Measurements from ENCODE around the gene MTMR12. TPM values are rescaled to one million over a fixed set of nuclear protein-coding genes. Genes with fewer than 3 reads are reported as not detected.

MTMR12 gene
- total and polyA plus RNA-seq, 2 donors (not counting 1 experiment from before 2014, with no cell fraction given): 9.6 to 29.2 TPM

DNA sequence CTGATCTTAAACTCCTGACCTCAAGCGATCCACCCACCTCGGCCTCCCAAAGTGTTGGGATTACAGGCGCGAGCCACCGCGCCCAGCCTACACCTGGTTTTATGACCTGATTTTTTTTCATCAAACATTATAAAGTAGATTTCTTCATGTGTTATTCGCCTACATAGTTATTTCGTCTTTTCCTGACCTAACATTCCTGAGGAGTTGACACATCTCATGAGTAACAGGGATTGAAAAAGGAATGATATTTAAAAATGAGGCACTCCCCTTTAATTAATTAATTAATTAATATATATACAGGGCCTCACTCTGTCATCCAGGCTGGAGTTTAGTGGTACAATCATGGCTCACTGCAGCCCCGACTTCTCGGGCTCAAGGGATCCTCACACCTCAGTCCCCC lies 20.2 kb upstream of the MTMR12 start:
- TF ChIP-seq, protein P1, sequence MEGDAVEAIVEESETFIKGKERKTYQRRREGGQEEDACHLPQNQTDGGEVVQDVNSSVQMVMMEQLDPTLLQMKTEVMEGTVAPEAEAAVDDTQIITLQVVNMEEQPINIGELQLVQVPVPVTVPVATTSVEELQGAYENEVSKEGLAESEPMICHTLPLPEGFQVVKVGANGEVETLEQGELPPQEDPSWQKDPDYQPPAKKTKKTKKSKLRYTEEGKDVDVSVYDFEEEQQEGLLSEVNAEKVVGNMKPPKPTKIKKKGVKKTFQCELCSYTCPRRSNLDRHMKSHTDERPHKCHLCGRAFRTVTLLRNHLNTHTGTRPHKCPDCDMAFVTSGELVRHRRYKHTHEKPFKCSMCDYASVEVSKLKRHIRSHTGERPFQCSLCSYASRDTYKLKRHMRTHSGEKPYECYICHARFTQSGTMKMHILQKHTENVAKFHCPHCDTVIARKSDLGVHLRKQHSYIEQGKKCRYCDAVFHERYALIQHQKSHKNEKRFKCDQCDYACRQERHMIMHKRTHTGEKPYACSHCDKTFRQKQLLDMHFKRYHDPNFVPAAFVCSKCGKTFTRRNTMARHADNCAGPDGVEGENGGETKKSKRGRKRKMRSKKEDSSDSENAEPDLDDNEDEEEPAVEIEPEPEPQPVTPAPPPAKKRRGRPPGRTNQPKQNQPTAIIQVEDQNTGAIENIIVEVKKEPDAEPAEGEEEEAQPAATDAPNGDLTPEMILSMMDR (IDR thresholded peaks at IDR 0.05): no peak
- TF ChIP-seq EZH2 (IDR thresholded peaks at IDR 0.05; ENCODE audit: borderline replicate concordance, insufficient read depth, low read depth, low read length, poor library complexity, severe bottlenecking): no peak
- DNase-seq (no peak), ATAC-seq (ENCODE audit: low read depth) (no peak)
- H3K4me3 ChIP-seq (ENCODE audit: control extremely low read depth in 1 of 5, extremely low read depth in 1 of 5, insufficient read depth in 1 of 5, low read depth in 2 of 5, low read length in 4 of 5): no peak overlapping the region
- no peak overlapping the region for H3K9ac ChIP-seq (ENCODE audit: low read length)
- no peak overlapping the region for H3K4me2 ChIP-seq (replicated peaks; ENCODE audit: low read depth, low read length, poor library complexity, severe bottlenecking)
- H3K27me3 Mint-ChIP-seq: no peaks in the 10 kb centered on the region
- no peaks in the 10 kb centered on the region for H3K79me2 ChIP-seq (ENCODE audit: control insufficient read depth, insufficient read depth, low read length)
- peaks cover under 1% of the 10 kb centered on the region for H3K9me3 Mint-ChIP-seq (ENCODE audit: insufficient read depth)
- H2AFZ ChIP-seq (ENCODE audit: insufficient read depth, low read depth, low read length, poor library complexity, severe bottlenecking): no peak overlapping the region
- no peaks in the 10 kb centered on the region for H4K20me1 ChIP-seq (ENCODE audit: control insufficient read depth, insufficient read depth, low read length, poor library complexity, severe bottlenecking)
- ChIA-PET POLR2A (no interaction called here), CTCF (no interaction called here)
- H3K36me3 ChIP-seq (replicated peaks in 1 of 2; ENCODE audit: control extremely low read depth in 1 of 2, control insufficient read depth in 1 of 2, extremely low read depth in 1 of 2, insufficient read depth in 2 of 2, low read length in 1 of 2): no peaks in the 10 kb centered on the region
- intact Hi-C loops (cut with micrococcal nuclease): no loop called here
- no peak overlapping the region for H3K4me3 Mint-ChIP-seq
- H3K4me1 ChIP-seq (ENCODE audit: control insufficient read depth in 2 of 2, insufficient read depth in 2 of 2, low read length in 2 of 2): no peaks in the 10 kb centered on the region
- H3K27ac ChIP-seq (ENCODE audit: low read length in 2 of 2): no peak overlapping the region
- no peaks in the 10 kb centered on the region for H3K27me3 ChIP-seq (replicated peaks in 1 of 4; ENCODE audit: control extremely low read depth in 1 of 4, control insufficient read depth in 3 of 4, insufficient read depth in 4 of 4, low read length in 3 of 4)
- peaks cover 2% of the 10 kb centered on the region for H3K4me1 Mint-ChIP-seq
- WGBS (ENCODE audit: insufficient coverage): 96% methylated on average over 5 of the region's 10 CpGs
- H3K27ac Mint-ChIP-seq: no peak overlapping the region
- H3K9me3 ChIP-seq (ENCODE audit: control extremely low read depth in 1 of 3, control insufficient read depth in 2 of 3, insufficient read depth in 1 of 3, low read length in 2 of 3): no peaks in the 10 kb centered on the region

DNA sequence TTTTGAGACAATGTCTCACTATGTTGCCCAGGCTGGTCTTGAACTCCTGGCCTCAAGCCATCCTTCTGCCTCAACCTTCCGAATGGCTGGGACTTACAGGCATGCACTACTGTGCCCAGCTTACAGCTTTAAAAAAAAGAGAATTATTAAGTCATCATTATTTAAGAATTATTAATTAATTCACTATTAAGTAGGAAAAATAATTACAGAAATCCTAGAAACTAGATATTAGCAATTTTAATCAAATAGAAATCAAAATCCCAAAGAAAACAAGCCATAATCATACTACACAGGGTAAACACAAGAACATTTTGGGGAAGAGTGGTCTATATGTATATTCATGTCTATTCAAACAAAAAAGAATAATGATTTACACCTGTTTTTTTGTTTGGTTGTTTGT lies 19.6 kb upstream of the MTMR12 start:
- H3K4me1 Mint-ChIP-seq: peaks cover 2% of the 10 kb centered on the region
- H3K27me3 Mint-ChIP-seq: no peaks in the 10 kb centered on the region
- no peak overlapping the region for H3K4me3 ChIP-seq (ENCODE audit: control extremely low read depth in 1 of 5, extremely low read depth in 1 of 5, insufficient read depth in 1 of 5, low read depth in 2 of 5, low read length in 4 of 5)
- no peak for TF ChIP-seq EZH2 (IDR thresholded peaks at IDR 0.05; ENCODE audit: borderline replicate concordance, insufficient read depth, low read depth, low read length, poor library complexity, severe bottlenecking)
- TF ChIP-seq, protein P1 (IDR thresholded peaks at IDR 0.05): no peak
- no peak overlapping the region for H3K27ac Mint-ChIP-seq
- H3K9ac ChIP-seq (ENCODE audit: low read length): no peak overlapping the region
- H3K27ac ChIP-seq (ENCODE audit: low read length in 2 of 2): no peak overlapping the region
- ATAC-seq (ENCODE audit: low read depth) (no peak), DNase-seq (no peak)
- H3K4me2 ChIP-seq (replicated peaks; ENCODE audit: low read depth, low read length, poor library complexity, severe bottlenecking): no peak overlapping the region
- intact Hi-C loops (cut with micrococcal nuclease): no loop called here
- H3K9me3 Mint-ChIP-seq (ENCODE audit: insufficient read depth): no peaks in the 10 kb centered on the region
- no peaks in the 10 kb centered on the region for H3K4me1 ChIP-seq (ENCODE audit: control insufficient read depth in 2 of 2, insufficient read depth in 2 of 2, low read length in 2 of 2)
- ChIA-PET POLR2A (no interaction called here), CTCF (interaction anchor here (6.2 kb wide), 1 partner anchor 100 kb away, joined by 289 read pairs; no protein-coding TSS in a partner anchor)
- no peaks in the 10 kb centered on the region for H3K27me3 ChIP-seq (replicated peaks in 1 of 4; ENCODE audit: control extremely low read depth in 1 of 4, control insufficient read depth in 3 of 4, insufficient read depth in 4 of 4, low read length in 3 of 4)
- no CpG with 5 or more reads among the region's 1 CpG for WGBS (ENCODE audit: insufficient coverage)
- H2AFZ ChIP-seq (ENCODE audit: insufficient read depth, low read depth, low read length, poor library complexity, severe bottlenecking): no peak overlapping the region
- no peaks in the 10 kb centered on the region for H3K36me3 ChIP-seq (replicated peaks in 1 of 2; ENCODE audit: control extremely low read depth in 1 of 2, control insufficient read depth in 1 of 2, extremely low read depth in 1 of 2, insufficient read depth in 2 of 2, low read length in 1 of 2)
- H3K4me3 Mint-ChIP-seq: no peak overlapping the region
- H3K79me2 ChIP-seq (ENCODE audit: control insufficient read depth, insufficient read depth, low read length): no peaks in the 10 kb centered on the region
- H3K9me3 ChIP-seq (ENCODE audit: control extremely low read depth in 1 of 3, control insufficient read depth in 2 of 3, insufficient read depth in 1 of 3, low read length in 2 of 3): no peaks in the 10 kb centered on the region
- H4K20me1 ChIP-seq (ENCODE audit: control insufficient read depth, insufficient read depth, low read length, poor library complexity, severe bottlenecking): no peaks in the 10 kb centered on the region
